HepG2 (cell line): Measurements from ENCODE around the gene EIF4G1. TPM values are rescaled to one million over a fixed set of nuclear protein-coding genes. Genes with fewer than 3 reads are reported as not detected.

Experiments used
- BRCA1 ChIP-seq: sonication (generic); formaldehyde crosslinking; IDR thresholded peaks from 2 replicates; pipeline ENCODE4 v1.4.0; 2020; ENCODE audit warnings: missing genetic modification reagents
- MXD3 ChIP-seq: IDR thresholded peaks from 2 replicates; pipeline ENCODE4 v1.6.1; 2016; ENCODE audit warnings: mild to moderate bottlenecking, missing biosample characterization, missing genetic modification reagents
- RARA ChIP-seq: IDR thresholded peaks from 2 replicates; pipeline ENCODE4 v1.6.1; 2016; ENCODE audit warnings: missing genetic modification reagents, missing compliant biosample characterization
- SOX5 ChIP-seq: IDR thresholded peaks from 2 replicates; pipeline ENCODE4 v1.6.1; 2016; ENCODE audit warnings: borderline replicate concordance
- SUZ12 ChIP-seq: fragments of 150-350 bp; IDR thresholded peaks from 2 replicates; pipeline ENCODE4 v1.6.1; 2014; ENCODE audit warnings: low read depth, low read length
- TCF7L2 ChIP-seq: IDR thresholded peaks from 2 replicates; pipeline ENCODE4 v1.6.1; 2011; ENCODE audit warnings: mild to moderate bottlenecking, low read depth, low read length, moderate library complexity
- TSC22D2 ChIP-seq: sonication (generic); formaldehyde crosslinking; IDR thresholded peaks from 2 replicates; pipeline ENCODE4 v1.5.1; 2020; ENCODE audit warnings: missing genetic modification reagents, mild to moderate bottlenecking, borderline replicate concordance
- ZFYVE20 ChIP-seq: sonication (generic); formaldehyde crosslinking; IDR thresholded peaks from 2 replicates; pipeline ENCODE4 v1.8.0; 2023; ENCODE audit warnings: low read depth, mild to moderate bottlenecking, moderate library complexity, missing genetic modification reagents, borderline replicate concordance
- ZNF121 ChIP-seq: sonication (generic); formaldehyde crosslinking; IDR thresholded peaks from 2 replicates; pipeline ENCODE4 v1.5.0; 2020; ENCODE audit warnings: mild to moderate bottlenecking, missing genetic modification reagents
- ZNF18 ChIP-seq: sonication (generic); formaldehyde crosslinking; IDR thresholded peaks from 2 replicates; pipeline ENCODE4 v1.8.0; 2022; ENCODE audit warnings: mild to moderate bottlenecking, missing genetic modification reagents; ENCODE audit not compliant: insufficient replicate concordance
- ZNF296 ChIP-seq: sonication (generic); formaldehyde crosslinking; conservative IDR thresholded peaks from 2 replicates; pipeline ENCODE4 v1.5.0; 2020; ENCODE audit warnings: mild to moderate bottlenecking, missing genetic modification reagents
- ZNF572 ChIP-seq: sonication (generic); formaldehyde crosslinking; IDR thresholded peaks from 2 replicates; pipeline ENCODE4 v1.5.1; 2020; ENCODE audit warnings: mild to moderate bottlenecking, missing genetic modification reagents
- ZSCAN25 ChIP-seq: sonication (generic); formaldehyde crosslinking; IDR thresholded peaks from 2 replicates; pipeline ENCODE4 v1.8.0; 2022; ENCODE audit warnings: mild to moderate bottlenecking, missing genetic modification reagents
- polyA plus RNA-seq, 8 experiments: library from polyadenylated mRNA; depleted of rRNA in 3 of 8; stranded (reverse) in 7 of 8; unstranded in 1 of 8; fragments of >200 nt; fragmentation: Illumina TruSeq in 4 of 8; extraction: Trizol in 4 of 8; gene quantifications; 2 replicates each; pipeline versions ENCODE4 v1.2.1 to v1.2.3, GENCODE V29; 2011 to 2016; ENCODE audit warnings: low read depth in 4 of 8, missing spikeins in 1 of 8, mixed read lengths in 1 of 8; ENCODE audit not compliant: insufficient read depth in 1 of 8
- total RNA-seq, 5 experiments: library from RNA; depleted of rRNA; stranded (reverse); fragments of >200 nt; fragmentation: Illumina TruSeq; extraction: Trizol; gene quantifications; 2 replicates each; pipeline ENCODE4 v1.2.3, GENCODE V29; 2016; ENCODE audit warnings: low read depth in 1 of 5
- TF ChIP-seq, protein P1 (sequence below): sonication (generic); formaldehyde crosslinking; IDR thresholded peaks from 2 replicates; pipeline ENCODE4 v1.5.0; 2020; ENCODE audit warnings: missing genetic modification reagents
- TF ChIP-seq, protein P2 (sequence below): sonication (generic); formaldehyde crosslinking; IDR thresholded peaks from 2 replicates; pipeline ENCODE4 v1.4.0; 2020; ENCODE audit warnings: missing genetic modification reagents
- TF ChIP-seq, protein P3 (sequence below): sonication (generic); formaldehyde crosslinking; IDR thresholded peaks from 2 replicates; pipeline ENCODE4 v1.8.0; 2022; ENCODE audit warnings: mild to moderate bottlenecking, missing genetic modification reagents, borderline replicate concordance
- TF ChIP-seq, protein P4 (sequence below): IDR thresholded peaks from 2 replicates; pipeline ENCODE4 v1.6.1; 2016; ENCODE audit warnings: low read depth, missing genetic modification reagents, missing compliant biosample characterization

Gene EIF4G1
- total and polyA plus RNA-seq, 2 of the 13 experiments (the other 11 are each of a cell fraction or from before 2014, with no cell fraction given), result 208 to 213 TPM

GRCh38 chr3:184362668-184363546 is 48.5 kb downstream of the EIF4G1 start (continued):
- TF ChIP-seq MXD3 (peak; percentile 68; the same call in 1 of the 2 replicates), SUZ12 (no peak), BRCA1 (peak; percentile 61), ZNF121 (peak; percentile 90), ZNF18 (CRISPR knock-in tag) (peak; percentile 80), ZNF296 (CRISPR knock-in tag) (no peak; the same call in 1 of the 2 replicates), RARA (peak; percentile 12; the same call in 1 of the 2 replicates), SOX5 (CRISPR knock-in tag) (peak; percentile 68), ZFYVE20 (CRISPR knock-in tag) (no peak), TSC22D2 (CRISPR knock-in tag) (peak; percentile 71; the same call in 1 of the 2 replicates), TCF7L2 (no peak), ZSCAN25 (CRISPR knock-in tag) (peak; percentile 90), ZNF572 (peak; percentile 81; the same call in 1 of the 2 replicates)
- TF ChIP-seq, protein P1, sequence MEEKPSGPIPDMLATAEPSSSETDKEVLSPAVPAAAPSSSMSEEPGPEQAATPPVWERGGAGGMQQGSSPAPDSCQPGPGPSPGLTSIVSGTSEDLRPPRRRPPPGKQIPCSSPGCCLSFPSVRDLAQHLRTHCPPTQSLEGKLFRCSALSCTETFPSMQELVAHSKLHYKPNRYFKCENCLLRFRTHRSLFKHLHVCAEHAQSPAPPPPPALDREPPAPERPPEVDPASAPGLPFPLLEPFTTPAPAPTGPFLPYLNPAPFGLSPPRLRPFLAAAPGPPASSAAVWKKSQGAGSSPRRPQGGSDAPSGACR (CRISPR knock-in tag), result 0 out of 2 replicates have a peak, but pooled peaks have one; percentile 5
- TF ChIP-seq, protein P2, sequence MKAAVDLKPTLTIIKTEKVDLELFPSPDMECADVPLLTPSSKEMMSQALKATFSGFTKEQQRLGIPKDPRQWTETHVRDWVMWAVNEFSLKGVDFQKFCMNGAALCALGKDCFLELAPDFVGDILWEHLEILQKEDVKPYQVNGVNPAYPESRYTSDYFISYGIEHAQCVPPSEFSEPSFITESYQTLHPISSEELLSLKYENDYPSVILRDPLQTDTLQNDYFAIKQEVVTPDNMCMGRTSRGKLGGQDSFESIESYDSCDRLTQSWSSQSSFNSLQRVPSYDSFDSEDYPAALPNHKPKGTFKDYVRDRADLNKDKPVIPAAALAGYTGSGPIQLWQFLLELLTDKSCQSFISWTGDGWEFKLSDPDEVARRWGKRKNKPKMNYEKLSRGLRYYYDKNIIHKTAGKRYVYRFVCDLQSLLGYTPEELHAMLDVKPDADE (CRISPR knock-in tag), result no peak
- TF ChIP-seq, protein P3, sequence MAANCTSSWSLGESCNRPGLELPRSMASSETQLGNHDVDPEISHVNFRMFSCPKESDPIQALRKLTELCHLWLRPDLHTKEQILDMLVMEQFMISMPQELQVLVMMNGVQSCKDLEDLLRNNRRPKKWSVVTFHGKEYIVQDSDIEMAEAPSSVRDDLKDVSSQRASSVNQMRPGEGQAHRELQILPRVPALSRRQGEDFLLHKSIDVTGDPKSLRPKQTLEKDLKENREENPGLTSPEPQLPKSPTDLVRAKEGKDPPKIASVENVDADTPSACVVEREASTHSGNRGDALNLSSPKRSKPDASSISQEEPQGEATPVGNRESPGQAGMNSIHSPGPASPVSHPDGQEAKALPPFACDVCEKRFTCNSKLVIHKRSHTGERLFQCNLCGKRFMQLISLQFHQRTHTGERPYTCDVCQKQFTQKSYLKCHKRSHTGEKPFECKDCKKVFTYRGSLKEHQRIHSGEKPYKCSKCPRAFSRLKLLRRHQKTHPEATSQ, result peak; percentile 69; the same call in 1 of the 2 replicates
- TF ChIP-seq, protein P4, sequence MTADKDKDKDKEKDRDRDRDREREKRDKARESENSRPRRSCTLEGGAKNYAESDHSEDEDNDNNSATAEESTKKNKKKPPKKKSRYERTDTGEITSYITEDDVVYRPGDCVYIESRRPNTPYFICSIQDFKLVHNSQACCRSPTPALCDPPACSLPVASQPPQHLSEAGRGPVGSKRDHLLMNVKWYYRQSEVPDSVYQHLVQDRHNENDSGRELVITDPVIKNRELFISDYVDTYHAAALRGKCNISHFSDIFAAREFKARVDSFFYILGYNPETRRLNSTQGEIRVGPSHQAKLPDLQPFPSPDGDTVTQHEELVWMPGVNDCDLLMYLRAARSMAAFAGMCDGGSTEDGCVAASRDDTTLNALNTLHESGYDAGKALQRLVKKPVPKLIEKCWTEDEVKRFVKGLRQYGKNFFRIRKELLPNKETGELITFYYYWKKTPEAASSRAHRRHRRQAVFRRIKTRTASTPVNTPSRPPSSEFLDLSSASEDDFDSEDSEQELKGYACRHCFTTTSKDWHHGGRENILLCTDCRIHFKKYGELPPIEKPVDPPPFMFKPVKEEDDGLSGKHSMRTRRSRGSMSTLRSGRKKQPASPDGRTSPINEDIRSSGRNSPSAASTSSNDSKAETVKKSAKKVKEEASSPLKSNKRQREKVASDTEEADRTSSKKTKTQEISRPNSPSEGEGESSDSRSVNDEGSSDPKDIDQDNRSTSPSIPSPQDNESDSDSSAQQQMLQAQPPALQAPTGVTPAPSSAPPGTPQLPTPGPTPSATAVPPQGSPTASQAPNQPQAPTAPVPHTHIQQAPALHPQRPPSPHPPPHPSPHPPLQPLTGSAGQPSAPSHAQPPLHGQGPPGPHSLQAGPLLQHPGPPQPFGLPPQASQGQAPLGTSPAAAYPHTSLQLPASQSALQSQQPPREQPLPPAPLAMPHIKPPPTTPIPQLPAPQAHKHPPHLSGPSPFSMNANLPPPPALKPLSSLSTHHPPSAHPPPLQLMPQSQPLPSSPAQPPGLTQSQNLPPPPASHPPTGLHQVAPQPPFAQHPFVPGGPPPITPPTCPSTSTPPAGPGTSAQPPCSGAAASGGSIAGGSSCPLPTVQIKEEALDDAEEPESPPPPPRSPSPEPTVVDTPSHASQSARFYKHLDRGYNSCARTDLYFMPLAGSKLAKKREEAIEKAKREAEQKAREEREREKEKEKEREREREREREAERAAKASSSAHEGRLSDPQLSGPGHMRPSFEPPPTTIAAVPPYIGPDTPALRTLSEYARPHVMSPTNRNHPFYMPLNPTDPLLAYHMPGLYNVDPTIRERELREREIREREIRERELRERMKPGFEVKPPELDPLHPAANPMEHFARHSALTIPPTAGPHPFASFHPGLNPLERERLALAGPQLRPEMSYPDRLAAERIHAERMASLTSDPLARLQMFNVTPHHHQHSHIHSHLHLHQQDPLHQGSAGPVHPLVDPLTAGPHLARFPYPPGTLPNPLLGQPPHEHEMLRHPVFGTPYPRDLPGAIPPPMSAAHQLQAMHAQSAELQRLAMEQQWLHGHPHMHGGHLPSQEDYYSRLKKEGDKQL (CRISPR knock-in tag), result 0 out of 2 replicates have a peak, but pooled peaks have one; percentile 39
